AG04450 (cell line): Measurements from ENCODE around the gene UBR7. TPM values are rescaled to one million over a fixed set of nuclear protein-coding genes. Genes with fewer than 3 reads are reported as not detected.

ENCODE experiments used
- CTCF ChIA-PET: fragments of 300-600, 350-600 bp; formaldehyde crosslinking; extraction: SDS; loops from one replicate; lab custom pipeline; 2022; ENCODE audit warnings: antibody characterized with exemption, inconsistent platforms; lab: Charles Lee
- POLR2A ChIA-PET: fragments of 350-600 bp; formaldehyde crosslinking; extraction: SDS; loops from one replicate; lab custom pipeline; 2021; ENCODE audit warnings: antibody characterized with exemption, inconsistent platforms; lab: Yijun Ruan, JAX
- DNase-seq: peaks from one replicate; pipeline ENCODE4 v3.0.0-alpha.2; 2011; ENCODE audit warnings: low read depth, low spot score
- H3K27ac ChIP-seq: one replicate; pipeline ENCODE4 v1.5.1; 2012; ENCODE audit warnings: low read depth, low read length, control low read depth
- H3K27me3 ChIP-seq: one replicate; pipeline ENCODE4 v1.6.0; 2012; ENCODE audit warnings: low read length; ENCODE audit not compliant: control insufficient read depth, insufficient read depth
- H3K4me3 ChIP-seq: 2 replicates; pipeline ENCODE4 v1.5.1; 2011; ENCODE audit warnings: mild to moderate bottlenecking, low read depth, low read length, control low read depth
- H3K9me3 ChIP-seq: 2 replicates; pipeline ENCODE4 v1.5.1; 2012; ENCODE audit warnings: low read length; ENCODE audit not compliant: control insufficient read depth, insufficient read depth
- polyA plus RNA-seq: library from polyadenylated mRNA; depleted of rRNA; stranded (reverse); fragments of >200 nt; gene quantifications from 2 replicates; pipeline ENCODE4 v1.2.3, GENCODE V29; 2011
- TF ChIP-seq, protein P1 (sequence below): IDR thresholded peaks from 2 replicates; pipeline ENCODE4 v1.5.1; 2011; ENCODE audit warnings: low read depth, low read length, control low read depth, inconsistent platforms

UBR7 gene
- polyA plus RNA-seq, 1 experiment, result 30.7 TPM

GRCh38 chr14:93200553-93200952 is 6.5 kb upstream of the UBR7 start:
- no peaks in the 10 kb centered on the region for H3K27me3 ChIP-seq
- CTCF ChIA-PET, result no interaction called here
- no peaks in the 10 kb centered on the region for H3K9me3 ChIP-seq
- H3K4me3 ChIP-seq, result no peak overlapping the region
- POLR2A ChIA-PET, result no interaction called here
- H3K27ac ChIP-seq, result no peak overlapping the region
- DNase-seq, result no peak
- TF ChIP-seq, protein P1, sequence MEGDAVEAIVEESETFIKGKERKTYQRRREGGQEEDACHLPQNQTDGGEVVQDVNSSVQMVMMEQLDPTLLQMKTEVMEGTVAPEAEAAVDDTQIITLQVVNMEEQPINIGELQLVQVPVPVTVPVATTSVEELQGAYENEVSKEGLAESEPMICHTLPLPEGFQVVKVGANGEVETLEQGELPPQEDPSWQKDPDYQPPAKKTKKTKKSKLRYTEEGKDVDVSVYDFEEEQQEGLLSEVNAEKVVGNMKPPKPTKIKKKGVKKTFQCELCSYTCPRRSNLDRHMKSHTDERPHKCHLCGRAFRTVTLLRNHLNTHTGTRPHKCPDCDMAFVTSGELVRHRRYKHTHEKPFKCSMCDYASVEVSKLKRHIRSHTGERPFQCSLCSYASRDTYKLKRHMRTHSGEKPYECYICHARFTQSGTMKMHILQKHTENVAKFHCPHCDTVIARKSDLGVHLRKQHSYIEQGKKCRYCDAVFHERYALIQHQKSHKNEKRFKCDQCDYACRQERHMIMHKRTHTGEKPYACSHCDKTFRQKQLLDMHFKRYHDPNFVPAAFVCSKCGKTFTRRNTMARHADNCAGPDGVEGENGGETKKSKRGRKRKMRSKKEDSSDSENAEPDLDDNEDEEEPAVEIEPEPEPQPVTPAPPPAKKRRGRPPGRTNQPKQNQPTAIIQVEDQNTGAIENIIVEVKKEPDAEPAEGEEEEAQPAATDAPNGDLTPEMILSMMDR, result no peak

DNA sequence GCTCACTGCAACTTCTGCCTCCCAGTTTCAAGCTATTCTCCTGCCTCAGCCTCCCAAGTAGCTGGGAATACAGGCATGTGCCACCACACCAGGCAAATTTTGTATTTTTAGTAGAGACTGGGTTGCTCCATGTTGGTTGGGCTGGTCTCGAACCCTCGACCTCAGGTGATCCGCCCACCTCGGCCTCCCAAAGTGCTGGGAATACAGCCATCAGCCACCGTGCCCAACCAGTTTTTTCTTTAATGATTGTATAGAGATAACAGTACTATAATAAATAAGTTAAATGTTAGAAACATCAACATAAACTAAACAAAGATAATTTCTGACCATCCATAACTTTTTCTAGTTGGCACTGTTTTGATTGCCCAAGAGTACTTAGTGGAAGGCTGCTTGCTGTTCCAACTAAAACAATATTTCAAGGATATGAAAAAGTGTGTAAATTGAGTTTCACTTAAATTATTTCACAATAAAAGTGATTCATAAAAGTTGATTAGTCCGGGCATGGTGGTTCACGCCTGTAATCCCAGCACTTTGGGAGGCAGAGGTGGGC is 5.8 kb upstream of the UBR7 start:
- Histone ChIP-seq H3K4me3 (no peak overlapping the region), H3K9me3 (no peaks in the 10 kb centered on the region), H3K27me3 (no peaks in the 10 kb centered on the region), H3K27ac (no peak overlapping the region)
- TF ChIP-seq, protein P1, result no peak
- DNase-seq, result no peak
- CTCF ChIA-PET, result no interaction called here
- POLR2A ChIA-PET, result no interaction called here

DNA sequence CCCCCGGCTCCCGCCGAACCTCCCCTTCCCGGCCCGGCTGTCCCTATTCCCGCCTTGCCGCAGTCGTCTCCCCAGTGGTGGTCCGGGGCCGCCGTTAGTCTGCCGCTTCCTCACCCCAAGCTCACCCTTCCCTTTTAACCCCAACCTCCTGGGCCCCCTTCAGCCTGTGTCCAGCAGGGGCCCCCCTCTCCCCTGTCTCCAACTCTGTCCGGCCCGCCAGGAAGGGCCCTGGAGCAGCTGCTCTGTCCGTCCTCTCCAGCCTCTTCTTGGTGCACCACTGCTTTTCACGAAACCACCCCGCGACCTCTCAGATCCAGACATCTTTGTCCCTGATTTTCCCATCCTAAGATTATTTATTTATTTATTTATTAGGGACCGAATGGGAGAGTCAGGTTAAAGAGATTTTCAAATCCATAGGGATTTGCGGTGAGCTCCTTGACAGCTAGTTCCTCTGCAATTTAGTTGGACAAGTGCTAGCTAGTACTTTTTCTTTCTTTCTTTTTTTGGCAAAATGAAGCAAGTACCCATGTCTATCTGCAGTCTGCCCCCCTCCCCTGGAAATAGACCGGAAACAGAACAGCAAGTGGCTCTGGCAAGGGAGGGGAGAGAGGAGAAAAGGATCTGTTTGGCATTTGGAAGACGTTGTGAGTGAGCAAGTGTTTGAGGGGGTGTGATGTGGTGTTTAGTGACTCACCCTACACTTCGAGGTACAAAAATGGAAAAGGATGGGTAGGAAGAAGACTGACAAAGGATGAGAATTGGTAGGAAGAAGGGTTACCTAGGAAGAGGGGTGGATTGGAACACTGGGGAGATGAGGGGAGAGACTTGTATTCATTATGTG is 632 bp downstream of the UBR7 start:
- H3K27ac ChIP-seq, result no peak overlapping the region
- peaks cover 2% of the 10 kb centered on the region; the same call in 1 of the 2 replicates for H3K9me3 ChIP-seq
- no peak for DNase-seq
- ChIA-PET POLR2A (interaction anchor here (1.1 to 2.1 kb wide), 2 partner anchors 23 to 24 kb away, joined by 3 to 12 read pairs; partner anchors contain the start of genes LYSET and MOAP1), CTCF (interaction anchor here (0.6 to 3.6 kb wide), 30 partner anchors 8 to 683 kb away, joined by 3 to 19 read pairs (median 6); partner anchors contain the start of genes LYSET and MOAP1)
- no peaks in the 10 kb centered on the region for H3K27me3 ChIP-seq
- TF ChIP-seq, protein P1, result peak; percentile 54
- peak overlapping the region; percentile 88 for H3K4me3 ChIP-seq

DNA sequence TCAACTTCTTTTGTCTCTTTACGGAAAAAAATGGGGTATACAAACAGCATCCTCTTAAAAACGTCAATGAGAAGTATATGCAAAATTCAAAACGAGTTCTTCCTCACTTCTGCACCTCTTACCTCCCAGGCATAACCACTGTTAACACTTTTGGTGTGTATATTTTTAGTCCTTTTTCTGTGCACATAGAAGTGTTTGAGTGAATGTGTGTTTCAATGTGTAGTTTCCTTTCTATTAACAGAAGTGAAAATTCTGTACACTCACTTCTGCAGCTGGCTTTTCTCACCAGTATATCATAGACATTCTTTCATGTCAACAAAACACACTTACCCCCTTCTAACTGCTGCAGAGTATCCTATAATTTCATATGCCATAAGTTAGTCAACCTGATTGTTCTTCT is 5.4 kb downstream of the UBR7 start:
- DNase-seq, result no peak
- TF ChIP-seq, protein P1, result no peak
- CTCF ChIA-PET, result no interaction called here
- H3K9me3 ChIP-seq, result no peaks in the 10 kb centered on the region; the same call in 1 of the 2 replicates
- POLR2A ChIA-PET, result no interaction called here
- H3K4me3 ChIP-seq, result no peak overlapping the region
- no peaks in the 10 kb centered on the region for H3K27me3 ChIP-seq
- H3K27ac ChIP-seq, result no peak overlapping the region

DNA sequence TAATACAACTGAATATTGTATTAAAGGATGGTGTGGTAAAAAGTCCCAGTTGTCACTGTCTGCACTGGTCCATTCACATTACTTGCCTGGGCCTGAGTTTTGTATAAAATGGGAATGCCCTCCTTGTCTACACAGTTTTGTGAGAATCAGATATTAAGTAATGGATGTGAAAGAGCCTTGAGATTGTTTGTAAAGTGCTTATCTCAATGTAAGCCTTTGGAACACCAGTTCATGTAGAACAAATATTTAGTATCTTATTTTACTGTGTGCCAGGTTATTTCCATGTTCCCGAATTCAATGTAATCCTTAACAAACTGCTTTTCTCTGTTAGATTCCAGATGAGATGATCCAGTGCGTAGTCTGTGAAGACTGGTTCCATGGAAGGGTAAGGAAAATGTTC is 7.5 kb downstream of the UBR7 start:
- Histone ChIP-seq H3K27me3 (no peaks in the 10 kb centered on the region), H3K9me3 (no peaks in the 10 kb centered on the region), H3K27ac (no peak overlapping the region), H3K4me3 (no peak overlapping the region)
- TF ChIP-seq, protein P1, result no peak
- POLR2A ChIA-PET, result no interaction called here
- CTCF ChIA-PET, result no interaction called here
- no peak for DNase-seq
